Activated T-cell treated with anti-CD3 and anti-CD28 coated beads for 24 hours (primary cell): ENCODE data around the gene TMEM223.
"Not testable (repeated sequence)": the region's sequence is repeated elsewhere in the genome, so short reads cannot be mapped to it uniquely, and the experiment has no call there.

ENCODE experiments used
- DNase-seq: peaks from one replicate; pipeline ENCODE4 v3.0.0-alpha.2; 2020; ENCODE audit warnings: low read depth

Gene TMEM223

DNA sequence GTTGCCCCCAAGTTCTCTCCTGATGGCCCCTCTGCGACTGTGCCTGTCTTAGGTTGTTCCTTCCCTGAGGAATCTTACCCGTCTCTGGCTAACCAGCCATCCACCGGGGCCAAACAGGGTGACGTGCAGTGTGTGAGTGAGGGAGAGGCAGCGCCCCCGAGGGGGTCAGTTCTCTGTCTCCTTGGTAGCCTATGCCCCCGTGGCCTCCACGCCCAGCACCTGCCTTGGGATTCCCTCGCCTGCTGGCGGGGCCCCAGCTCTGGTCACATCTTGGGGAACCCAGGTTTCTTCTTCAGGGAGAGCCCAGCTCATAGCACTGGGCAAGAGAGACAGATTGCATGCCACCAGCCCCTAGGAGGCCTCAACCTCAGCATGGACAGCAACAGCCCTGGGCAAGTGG, 7.7 kb upstream of the TMEM223 start:
- DNase-seq, result no peak

GRCh38 chr11:62796281-62796680, 4.5 kb upstream of the TMEM223 start:
- no peak for DNase-seq

GRCh38 chr11:62794201-62794775, 2.5 kb upstream of the TMEM223 start:
- DNase-seq, result no peak

- no peak for DNase-seq
Measured at GRCh38 chr11:62792202-62792575, 383 bp upstream of the TMEM223 start.

GRCh38 chr11:62789576-62789975, 2.2 kb downstream of the TMEM223 start:
- DNase-seq, result no peak

- no peak for DNase-seq
Measured at GRCh38 chr11:62788991-62789390, 2.8 kb downstream of the TMEM223 start.

DNA sequence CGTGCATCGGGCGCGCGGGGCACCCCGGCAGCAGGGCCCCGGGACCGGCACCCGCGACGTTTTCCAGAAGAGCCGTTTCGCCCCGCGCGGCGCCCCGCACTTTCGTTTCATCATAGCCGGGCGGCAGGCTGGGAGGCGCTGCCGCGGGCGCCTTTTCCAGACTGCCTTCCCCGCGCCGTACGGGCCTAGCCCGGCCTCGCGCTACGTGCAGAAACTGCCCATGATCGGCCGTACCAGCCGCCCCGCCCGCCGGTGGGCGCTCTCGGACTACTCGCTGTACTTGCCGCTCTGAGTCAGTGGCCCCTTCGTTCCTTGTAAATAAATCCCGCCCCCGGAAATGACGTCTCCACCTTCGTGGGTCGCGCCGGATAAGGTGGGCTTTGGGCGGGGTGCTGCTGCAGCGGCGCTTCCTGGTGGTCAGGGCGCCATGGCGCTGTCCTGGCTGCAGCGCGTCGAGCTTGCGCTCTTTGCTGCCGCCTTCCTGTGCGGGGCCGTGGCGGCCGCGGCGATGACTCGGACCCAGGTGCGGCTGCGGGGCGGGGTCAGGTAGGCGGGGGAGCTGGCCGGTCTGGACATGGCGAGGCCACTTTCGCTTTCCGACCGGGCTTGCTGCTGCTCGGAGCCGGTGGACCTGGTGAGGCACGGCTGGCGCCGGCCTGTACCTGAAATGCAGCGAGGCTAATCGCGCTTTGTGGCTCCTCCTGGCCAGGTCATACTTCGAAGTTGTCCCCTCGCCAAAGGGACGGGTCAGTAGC, 4.6 kb downstream of the TMEM223 start, which contains the start of gene TMEM179B:
TMEM179B (plus strand) TSS at position 398 of the 755 bp plus-strand sequence; CDS start at position 428, 30 bp downstream.
- DNase-seq, result peak; percentile 97

DNA sequence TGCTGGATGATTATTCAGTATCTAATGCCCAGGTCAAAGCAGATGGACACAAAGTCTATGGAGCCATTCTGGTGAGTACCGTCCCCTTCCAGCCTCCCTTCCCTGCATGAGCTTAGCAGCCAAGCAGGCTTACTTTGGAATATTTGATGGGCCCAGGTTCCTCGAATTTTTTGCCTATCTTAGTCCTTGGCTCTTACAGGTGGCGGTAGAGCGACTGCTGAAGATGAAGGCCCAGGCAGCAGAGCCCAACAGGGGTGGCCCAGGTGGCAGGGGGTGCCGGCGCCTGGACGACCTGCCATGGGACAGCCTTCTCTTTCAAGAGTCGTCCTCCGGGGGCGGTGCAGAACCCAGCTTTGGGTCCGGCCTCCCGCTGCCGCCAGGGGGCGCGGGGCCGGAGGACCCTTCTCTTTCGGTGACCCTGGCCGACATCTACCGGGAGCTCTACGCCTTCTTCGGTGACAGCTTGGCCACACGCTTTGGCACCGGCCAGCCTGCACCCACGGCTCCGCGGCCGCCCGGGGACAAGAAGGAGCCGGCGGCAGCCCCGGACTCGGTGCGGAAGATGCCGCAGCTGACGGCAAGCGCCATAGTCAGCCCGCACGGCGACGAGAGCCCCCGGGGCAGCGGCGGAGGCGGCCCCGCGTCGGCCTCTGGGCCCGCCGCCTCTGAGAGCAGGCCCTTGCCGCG, 5.3 kb downstream of the TMEM223 start:
- peak; percentile 79 for DNase-seq

- no peak for DNase-seq
Measured at GRCh38 chr11:62782753-62783152, 9.1 kb downstream of the TMEM223 start.

- no peak for DNase-seq
Measured at GRCh38 chr11:62778441-62778840, 13.4 kb downstream of the TMEM223 start.

DNA sequence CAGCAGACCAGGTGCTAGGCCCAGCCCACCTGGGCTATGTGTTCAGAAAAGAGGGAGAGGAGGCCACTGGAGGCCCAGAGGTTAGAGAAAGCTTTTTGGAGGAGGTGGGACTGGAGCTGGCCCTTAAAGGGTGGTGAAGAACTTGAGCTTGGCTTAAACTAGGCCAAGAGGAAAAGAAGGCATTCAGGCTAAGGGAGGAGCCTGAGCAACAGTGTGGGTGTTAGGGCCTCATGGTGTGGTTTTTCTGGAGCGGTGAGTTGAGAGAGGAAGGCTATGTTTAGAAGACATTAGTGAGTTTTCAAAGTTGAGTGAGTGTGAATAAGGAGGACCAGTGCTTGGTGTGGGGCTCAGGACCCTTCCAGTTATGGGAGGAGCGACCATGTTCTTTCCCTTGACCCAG, 14.4 kb downstream of the TMEM223 start:
- no peak for DNase-seq

DNA sequence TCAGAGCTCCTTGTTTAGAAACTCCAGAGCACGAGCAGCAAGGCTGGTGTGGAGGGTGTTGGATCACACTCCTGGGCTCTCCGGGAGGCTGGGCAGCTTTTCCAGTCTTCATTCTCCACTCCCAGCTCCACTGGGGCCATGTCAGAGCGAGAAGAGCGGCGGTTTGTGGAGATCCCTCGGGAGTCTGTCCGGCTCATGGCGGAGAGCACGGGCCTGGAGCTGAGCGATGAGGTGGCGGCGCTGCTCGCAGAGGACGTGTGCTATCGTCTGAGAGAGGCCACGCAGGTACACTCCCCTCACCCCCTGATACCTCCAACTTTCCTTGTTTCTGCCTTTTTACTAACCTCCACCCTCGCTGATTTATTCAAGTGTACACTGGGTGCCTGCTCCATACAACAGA, 16.2 kb downstream of the TMEM223 start:
- no peak for DNase-seq

DNA sequence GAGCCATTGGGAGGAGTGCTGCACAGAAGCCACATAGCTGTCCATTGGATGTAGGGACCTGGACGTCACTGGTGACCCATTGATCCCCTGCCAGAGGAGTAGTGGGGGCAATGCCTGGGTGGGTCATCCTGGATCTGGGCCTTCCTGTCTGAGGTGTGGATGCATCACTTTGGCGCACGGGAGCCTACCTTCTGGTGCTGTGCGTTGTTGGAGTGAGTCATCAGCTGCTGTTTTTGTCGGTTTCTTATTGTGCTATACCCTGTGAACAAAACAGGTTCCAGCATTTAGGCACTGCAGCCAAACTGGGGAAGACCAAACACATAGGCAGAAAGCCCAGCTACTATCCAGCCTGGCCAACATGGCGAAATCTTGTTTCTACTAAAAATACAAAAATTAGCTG, 17.4 kb downstream of the TMEM223 start:
- DNase-seq, result no peak

- peak; percentile 92 for DNase-seq
Measured at GRCh38 chr11:62771144-62772021, 20.4 kb downstream of the TMEM223 start, which contains the start of gene TAF6L. TAF6L (plus strand) TSS chr11:62771396; CDS start chr11:62775784, 4,388 bp downstream.

GRCh38 chr11:62770778-62771143, 21.0 kb downstream of the TMEM223 start:
- DNase-seq, result no peak

GRCh38 chr11:62760867-62761227, 31.0 kb downstream of the TMEM223 start:
- DNase-seq, result not testable (repeated sequence)

- DNase-seq, result no peak
Measured at GRCh38 chr11:62757846-62758788, 33.7 kb downstream of the TMEM223 start.

DNA sequence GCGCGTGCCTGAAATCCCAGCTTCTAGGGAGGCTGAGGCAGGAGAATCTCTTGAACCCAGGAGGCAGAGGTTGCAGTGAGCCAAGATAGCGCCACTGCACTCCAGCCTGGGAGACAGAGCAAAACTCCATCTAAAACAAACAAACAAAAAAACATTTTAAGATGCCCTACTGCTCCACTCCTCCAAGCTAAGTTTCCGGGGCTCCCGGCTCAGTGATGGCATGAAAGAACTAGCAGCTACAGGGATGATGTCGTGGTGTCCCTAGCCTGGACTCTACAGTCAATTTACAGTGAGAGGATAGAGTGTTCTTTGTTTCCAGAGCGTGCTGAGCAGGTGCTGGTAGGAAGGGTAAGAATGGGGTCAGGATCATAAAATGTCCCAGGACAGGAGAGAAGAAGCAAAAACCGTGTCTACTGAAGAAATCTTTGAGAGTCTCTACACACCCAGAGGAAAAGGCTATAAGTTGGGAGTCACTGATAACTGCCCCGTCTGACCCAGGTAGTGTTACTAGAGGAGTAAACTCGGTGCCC, 36.7 kb downstream of the TMEM223 start:
- DNase-seq, result no peak

- peak; percentile 95 for DNase-seq
Measured at GRCh38 chr11:62753736-62754603, 37.8 kb downstream of the TMEM223 start, which contains the start of gene ZBTB3. ZBTB3 (minus strand) TSS chr11:62754160; CDS start chr11:62753664, 496 bp downstream.
